HG03139 (cell line): ENCODE results near the gene PIEZO2.
"Not testable (repeated sequence)": the region's sequence is repeated elsewhere in the genome, so short reads cannot be mapped to it uniquely, and the experiment has no call there.

Experiments used
- ATAC-seq: cut with Tn5 transposase; IDR thresholded peaks from one replicate; pipeline ENCODE4 v1.9.1; 2021; ENCODE audit not compliant: unreplicated experiment

PIEZO2 gene

GRCh38 chr18:11149441-11150270 is at the start of gene PIEZO2:
Gene PIEZO2, minus strand, starts transcription at chr18:11149569. Its CDS starts 981 bp downstream, at chr18:11148588.
- ATAC-seq = peak; percentile 69

DNA sequence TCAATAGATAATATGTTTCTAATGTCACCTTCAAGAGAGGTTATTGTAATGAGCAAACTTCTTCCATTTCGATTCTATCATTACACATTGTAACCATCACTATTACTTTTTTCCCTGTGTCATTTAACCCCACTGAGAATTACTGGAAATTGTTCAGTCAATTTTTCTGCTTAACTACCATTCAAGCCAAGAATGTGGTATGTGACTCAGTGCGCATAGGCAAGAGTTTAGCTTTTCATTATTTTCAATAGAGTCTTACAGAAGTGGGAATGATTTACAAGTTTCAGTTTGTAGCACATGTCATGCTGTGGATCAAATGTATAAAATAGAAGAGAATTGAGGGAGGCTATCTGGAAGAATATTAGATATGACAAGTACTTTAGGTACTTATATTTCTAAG is 34.3 kb upstream of the PIEZO2 start:
- ATAC-seq = no peak

GRCh38 chr18:11181629-11182028 is 32.3 kb upstream of the PIEZO2 start:
- ATAC-seq = not testable (repeated sequence)

- no peak for ATAC-seq
Measured at GRCh38 chr18:11179959-11180519, 30.7 kb upstream of the PIEZO2 start.

DNA sequence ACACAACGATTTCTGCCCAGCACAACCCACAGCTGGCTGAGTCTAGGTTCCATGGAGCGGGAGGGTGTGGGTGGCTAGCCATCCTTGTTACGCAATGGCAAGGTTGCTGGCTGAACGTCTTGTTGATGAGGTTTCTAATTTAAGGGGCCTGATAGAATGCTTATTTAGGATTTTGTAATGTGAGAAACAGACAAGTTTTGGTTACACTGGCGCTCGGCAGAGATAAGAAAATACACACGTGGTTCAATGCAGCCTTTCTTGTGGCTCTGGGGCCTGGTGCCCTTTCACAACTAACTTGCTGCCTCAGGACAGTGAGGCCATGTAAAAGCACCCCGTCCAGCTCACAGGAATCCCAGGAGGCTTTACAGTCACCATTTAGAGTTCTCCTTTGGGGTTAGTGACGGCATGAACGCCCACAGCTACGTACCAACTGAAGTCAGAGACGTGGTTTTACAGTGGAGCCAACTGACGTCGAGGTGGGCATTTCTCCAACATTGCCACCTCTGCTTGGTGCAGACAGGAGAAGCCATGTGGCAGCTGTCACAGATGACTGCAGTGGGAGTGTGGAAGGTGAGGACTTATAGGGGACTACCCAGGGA is 29.7 kb upstream of the PIEZO2 start:
- no peak for ATAC-seq

DNA sequence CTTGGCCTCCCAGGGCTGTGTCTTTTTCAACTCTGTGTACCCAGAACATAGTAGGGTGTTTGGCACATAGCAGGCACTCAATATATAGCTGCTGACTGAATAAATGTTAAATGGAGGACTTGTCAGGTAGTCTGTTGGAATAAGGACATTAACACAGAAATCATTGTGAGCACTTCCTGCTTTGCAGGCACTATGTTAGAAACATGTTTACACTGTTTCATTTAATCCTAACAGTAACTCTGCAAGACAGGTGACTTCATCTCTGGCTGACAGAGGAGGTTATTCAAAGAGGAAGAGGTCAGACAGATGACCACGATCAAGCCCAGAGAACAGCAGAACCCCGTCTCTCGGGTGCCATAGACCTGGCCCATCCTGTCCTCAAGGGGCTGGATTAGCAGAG is 28.0 kb upstream of the PIEZO2 start:
- no peak for ATAC-seq

- no peak for ATAC-seq
Measured at GRCh38 chr18:11176481-11176881, 27.1 kb upstream of the PIEZO2 start.

DNA sequence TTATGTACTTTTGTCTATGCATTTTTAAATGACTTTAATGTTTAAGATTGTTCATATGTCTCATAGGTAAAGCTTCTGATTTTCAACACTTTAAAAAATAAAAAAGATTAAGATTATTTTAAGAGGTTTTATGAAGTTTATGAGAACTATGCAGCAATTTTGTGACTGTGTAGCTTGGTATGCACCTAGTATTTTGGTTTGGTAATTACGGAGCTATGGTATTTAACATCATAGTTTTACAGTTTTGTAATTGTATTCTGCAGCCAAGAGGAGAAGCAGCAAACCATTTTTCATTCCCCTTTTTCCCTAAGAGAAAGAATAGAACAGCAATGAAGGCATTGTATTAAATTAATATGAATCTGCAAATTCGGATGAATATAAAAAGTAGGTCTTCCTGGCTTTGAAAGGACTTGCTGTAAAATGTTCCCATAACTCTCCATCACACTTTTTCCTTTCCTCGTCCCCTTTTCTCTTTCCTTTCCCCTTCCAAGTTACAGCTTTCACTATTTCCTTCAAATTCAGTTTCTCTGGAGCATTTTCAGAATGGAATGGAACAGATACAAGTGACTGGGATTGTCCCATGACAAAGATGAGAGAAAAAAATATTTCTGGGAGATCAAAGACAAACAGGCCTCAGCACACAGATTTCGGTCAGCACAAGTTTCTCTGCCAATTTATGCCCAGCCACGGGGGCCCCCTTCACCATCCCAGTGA is 26.1 kb upstream of the PIEZO2 start:
- no peak for ATAC-seq

DNA sequence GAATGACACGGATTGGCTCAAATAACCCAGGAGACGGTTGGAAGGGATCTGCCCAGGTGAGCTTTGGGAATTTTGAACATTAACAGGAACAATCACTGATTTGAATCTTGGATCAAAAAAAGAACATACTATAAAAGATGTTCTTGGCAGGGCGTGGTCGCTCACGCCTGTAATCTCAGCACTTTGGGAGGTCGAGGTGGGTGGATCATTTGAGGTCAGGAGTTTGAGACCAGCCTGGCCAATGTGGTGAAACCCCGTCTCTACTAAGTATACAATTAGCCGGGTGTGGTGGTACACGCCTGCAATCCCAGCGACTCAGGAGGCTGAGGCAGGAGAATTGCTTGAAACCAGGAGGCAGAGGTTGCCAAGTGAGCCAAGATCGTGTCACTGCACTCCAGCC is 24.8 kb upstream of the PIEZO2 start:
- ATAC-seq = not testable (repeated sequence)

GRCh38 chr18:11167778-11168177 is 18.4 kb upstream of the PIEZO2 start:
- ATAC-seq = no peak

DNA sequence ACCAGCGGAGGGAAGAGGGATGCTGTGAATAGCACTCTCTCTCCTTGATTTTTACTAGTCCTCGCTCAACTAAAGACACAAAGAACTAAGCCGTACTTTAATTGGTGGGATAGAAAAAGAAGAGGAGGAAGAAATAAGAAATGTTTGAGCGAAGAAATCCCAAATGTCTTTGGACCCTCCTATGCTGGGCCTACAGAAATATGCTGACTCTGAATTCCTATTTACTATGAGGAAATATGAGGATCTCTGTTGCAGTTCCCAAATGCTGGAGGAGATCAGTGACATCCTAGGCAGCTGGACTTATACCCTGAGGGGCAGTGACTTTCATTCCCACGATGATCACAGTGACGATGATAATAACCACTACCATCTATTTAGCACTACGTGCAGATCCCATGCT is 16.6 kb upstream of the PIEZO2 start:
- no peak for ATAC-seq

- no peak for ATAC-seq
Measured at GRCh38 chr18:11165138-11165537, 15.8 kb upstream of the PIEZO2 start.

DNA sequence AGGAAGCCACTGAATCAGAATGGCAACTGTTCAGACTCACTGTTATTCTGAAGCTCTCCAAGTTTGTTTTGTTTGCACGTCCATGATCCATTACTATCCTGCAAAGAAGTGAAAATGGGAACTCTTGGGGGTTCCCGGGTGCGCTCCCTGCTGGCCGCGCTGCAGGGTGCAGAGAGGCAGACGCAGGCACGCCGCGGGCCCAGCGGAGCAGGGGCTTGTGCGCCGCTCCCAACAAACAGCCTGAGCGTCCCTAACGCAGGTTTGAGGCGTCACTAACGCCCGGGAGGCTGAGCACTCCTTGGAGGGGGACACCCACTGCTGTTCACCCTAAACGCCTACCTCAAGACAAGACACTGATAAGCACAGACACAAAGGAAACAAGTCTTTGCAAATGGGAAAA is 14.3 kb upstream of the PIEZO2 start:
- ATAC-seq = no peak

DNA sequence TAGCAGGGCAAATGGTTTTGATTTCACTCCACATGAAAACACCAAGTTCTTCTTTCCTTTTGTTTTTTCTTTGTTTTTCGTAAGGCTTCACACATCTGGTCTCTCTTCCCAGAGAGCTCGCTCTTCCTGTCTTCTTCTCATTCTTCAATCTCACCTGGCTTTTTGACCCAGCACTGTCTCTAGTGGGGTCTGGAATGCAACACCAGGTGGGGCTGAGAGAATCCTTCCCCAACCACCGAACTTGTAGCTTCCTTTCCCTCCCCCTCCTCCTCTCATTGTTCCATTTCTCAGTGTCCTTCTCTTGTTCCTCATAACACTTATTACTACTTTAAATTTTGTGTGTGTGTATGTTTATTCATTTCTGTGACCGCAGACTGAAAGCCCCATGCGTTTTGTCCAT is 13.5 kb upstream of the PIEZO2 start:
- ATAC-seq = no peak

GRCh38 chr18:11162462-11162861 is 13.1 kb upstream of the PIEZO2 start:
- ATAC-seq = no peak

GRCh38 chr18:11160313-11160712 is 10.9 kb upstream of the PIEZO2 start:
- no peak for ATAC-seq

DNA sequence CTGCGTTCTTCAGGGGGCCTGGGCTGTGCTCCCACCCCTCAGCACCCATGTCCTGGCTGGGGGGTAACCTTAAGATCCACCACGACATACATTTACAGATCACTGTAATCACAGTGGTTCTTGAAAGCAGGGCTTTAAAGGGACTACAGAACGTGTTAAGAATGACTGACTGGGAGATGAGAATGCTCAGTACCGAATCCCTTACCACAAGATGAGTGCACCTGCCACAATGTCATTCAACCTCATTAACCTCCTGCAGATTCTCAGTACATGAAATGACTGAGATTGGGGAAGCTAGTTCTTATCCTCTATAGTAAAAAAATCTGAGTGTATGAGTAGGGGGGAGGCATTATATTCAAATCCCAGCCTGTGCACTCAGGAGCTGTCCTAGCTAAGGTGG is 10.5 kb upstream of the PIEZO2 start:
- ATAC-seq = no peak

GRCh38 chr18:11156978-11157377 is 7.6 kb upstream of the PIEZO2 start:
- no peak for ATAC-seq

DNA sequence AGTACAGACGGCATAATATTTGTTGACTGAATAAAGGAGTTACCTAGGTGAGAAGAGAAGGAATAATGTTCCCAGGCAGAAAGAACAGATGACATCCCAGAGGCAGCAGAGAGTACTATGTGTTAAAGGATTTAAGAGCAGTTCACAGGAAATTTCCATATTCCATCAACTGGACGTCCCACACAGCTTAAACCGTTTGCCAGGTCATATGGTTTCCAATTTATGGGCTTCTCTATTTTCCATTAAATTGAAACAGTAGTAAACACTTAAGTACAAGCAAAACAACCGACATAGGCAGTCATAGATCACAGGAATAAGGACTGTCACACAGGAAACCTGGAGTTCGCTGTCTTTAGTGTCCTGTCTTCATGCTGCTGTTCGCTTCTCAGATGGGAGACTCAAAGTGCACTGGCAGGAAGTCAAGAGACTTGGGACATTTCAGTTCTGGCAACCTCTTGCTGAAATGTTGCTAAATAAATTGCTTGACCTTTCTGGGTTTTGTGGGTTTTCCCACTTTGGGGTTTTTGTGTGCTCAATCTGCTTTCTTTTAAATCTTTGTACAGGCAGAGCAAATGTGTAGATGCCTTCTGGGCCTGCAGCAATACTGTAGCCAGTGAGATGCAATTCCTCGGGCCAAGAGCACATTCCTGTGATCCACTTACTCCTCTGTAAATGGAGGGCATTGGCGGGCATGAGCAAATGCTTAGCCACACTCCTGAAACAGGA is 5.8 kb upstream of the PIEZO2 start:
- ATAC-seq = no peak

DNA sequence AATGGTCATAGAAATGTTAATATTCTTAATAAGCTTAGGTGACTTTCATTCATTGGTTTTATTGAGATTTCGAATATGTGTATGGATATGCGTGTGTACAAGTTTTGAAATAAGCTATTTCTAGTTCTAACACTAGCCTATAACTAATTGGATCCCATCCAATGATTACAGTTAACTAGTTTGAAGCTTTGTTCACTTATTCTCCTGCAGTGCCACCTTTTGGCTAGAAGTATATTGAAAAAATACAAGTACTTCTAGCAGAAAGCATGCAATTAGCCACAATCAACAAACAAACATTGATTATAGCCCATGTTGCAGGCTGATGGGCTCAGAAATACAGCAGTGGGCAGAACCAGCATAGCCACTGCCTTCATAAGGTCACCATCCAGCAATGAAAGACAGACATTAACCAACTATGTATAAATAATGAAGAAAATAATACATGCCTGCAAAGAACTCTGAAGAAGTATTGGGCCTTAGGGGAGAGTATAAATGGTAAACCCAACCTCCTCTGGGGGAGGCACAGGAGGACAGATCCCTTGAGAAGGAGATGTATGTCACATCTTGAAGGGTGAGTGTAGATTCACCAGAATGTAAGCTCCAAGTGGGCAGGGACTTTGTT is 5.1 kb upstream of the PIEZO2 start:
- ATAC-seq = no peak

DNA sequence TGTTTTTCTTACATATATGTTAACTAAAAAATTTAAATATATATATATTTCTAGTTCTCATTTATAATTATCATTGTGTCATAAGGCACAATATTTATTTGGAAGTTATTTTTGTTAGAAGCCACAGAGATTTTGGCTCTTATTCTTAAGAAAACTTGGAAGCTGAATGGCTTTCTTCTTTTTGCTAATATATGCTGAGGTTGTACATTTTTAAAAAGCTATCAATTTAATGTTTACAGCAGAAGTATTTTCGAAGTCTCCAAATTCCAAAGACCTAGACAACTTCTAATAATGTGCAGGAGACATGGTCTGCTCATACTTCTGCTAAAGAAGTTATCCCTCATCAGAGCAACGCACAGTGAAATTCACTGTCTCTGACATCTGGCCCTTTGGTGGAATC is 3.7 kb upstream of the PIEZO2 start:
- ATAC-seq = no peak
